ENCODE data around the gene PRPSAP2.
"Not testable (repeated sequence)": the region's sequence is repeated elsewhere in the genome, so short reads cannot be mapped to it uniquely, and the experiment has no call there.

PRPSAP2 gene

DNA sequence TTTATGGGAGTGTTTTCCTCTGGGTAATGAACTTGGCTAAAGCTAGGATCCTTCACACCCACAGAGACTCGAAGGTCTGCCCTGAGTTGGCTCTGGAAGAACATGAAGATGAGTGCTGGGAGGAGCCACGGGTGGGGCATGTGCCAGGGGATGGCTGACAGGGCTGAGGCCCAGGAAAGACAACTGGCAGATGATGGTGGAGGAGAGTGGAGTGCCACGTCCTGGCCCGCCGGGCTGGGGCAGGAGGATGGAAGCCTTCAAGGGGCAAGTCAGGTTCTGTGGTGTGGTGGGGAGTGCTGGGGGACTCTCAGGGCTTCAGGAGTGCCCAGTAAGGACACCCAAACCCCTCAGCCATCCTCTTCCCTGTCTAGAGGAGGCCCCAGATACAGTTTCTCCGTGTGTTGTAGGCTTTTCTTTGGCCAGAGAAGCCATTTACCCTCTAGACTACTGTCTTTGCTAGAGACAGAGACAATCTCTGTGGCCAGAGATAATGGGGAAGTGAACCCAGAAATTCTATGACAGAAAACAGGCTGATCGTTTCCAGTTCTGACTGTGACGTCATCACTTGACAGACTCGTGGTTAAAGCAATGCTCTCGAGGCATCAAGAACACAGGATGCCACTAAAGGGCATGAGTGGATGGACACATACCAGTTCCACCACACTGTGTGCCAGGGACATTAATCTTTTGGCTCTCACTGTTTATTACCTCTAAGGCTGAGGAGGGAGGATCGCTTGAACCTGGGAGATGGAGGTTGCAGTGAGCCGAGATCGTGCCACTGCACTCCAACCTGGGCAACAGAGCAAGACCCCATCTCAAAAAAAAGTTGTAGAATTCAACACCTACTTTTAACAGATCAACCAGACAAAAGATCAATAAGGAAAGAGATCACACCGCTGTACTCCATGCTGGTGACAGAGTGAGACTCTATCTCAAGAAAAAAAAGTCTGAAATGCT, 75.4 kb downstream of the PRPSAP2 start:
- DNase-seq (ENCODE audit: extremely low spot score, insufficient read length, low read depth): no peak
- FAIRE-seq: peak; percentile 29

DNA sequence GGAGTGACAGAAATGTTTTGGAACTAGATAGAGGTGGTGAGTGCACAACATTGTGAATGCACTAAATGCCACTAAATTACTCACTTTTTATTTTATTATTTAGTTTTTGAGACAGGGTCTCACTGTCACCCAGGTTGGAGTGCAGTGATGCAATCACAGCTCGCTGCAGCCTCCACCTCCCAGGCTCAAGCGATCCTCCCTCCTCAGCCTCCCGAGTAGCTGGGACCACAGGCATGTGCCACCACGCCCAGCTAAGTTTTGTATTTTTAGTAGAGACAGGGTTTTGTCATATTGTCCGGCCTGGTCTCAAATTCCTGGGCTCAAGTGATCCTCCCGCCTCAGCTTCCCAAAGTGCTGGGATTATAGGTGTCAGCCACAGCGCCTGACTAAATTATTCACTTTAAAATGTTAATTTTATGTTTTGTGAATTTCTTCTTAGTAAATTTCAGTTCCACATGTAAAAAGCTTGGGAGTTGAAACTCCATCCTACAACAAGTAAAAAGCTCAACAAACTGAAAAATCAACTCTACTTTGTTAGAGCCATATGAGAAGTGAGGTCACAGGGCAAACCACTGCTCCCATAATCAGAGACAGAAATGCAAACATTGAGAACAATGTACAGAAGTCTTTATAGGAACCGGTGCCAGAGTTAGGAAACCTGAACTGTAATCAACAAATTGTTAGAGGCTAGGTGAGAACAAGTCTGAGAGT, 80.2 kb downstream of the PRPSAP2 start:
- no peak for FAIRE-seq
- no peak for DNase-seq (ENCODE audit: extremely low spot score, insufficient read length, low read depth)

DNA sequence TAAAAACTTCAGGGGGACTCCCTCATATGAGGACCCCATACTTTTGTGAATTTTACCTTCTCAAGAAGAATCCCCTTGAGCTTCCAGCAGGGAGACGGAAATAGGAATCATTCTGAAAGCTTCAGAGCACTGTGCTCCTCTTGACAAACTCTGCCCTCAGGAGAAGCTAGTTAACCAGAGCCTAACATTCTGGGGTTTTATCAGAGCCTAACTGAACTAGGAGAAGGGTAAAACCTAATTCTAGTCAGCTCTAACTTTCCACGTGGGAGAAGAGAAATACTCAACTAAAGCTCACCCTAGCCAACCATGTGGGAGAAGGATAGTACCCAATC, 80.7 kb downstream of the PRPSAP2 start:
- no peak for DNase-seq (ENCODE audit: extremely low spot score, insufficient read length, low read depth)
- FAIRE-seq: no peak

DNA sequence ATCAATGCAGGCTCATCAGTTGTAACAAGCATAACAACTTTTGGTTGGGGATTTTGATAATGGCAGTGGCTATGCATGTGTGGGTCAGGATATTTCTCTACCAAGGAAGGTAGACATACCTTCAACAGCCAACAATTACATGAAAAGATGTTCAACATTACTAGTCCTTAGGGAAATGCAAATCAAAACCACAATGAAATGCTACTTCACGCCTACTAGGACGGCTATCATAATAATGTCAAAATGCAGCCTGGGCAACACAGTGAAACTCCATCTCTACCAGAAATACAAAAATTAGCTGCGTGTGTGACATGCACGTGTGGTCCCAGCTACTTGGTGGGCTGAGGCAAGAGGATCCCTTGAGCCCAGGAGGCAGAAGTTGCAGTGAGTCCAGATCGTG, 86.7 kb downstream of the PRPSAP2 start:
- no peak for DNase-seq (ENCODE audit: extremely low spot score, insufficient read length, low read depth)
- peak; percentile 5 for FAIRE-seq

DNA sequence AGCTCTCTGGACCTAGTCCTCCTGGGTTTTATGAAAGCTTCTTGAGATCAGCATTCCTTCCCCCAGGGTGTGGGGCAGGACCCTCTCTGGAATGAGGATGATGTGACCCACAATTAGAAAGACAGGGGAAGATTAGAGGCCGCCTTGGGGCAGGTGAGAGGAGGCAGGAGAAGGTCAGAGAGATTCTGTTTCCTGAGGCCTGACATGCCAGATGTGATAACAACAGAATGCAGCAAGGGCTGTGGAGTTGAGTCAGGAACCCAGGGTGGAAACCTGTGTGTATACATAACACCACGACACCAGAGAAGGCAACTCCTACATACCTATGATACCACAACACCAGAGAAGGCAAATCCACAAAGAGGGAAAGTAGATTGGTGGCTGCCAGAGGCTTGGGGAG, 88.6 kb downstream of the PRPSAP2 start:
- FAIRE-seq (no peak), DNase-seq (ENCODE audit: extremely low spot score, insufficient read length, low read depth) (no peak)

DNA sequence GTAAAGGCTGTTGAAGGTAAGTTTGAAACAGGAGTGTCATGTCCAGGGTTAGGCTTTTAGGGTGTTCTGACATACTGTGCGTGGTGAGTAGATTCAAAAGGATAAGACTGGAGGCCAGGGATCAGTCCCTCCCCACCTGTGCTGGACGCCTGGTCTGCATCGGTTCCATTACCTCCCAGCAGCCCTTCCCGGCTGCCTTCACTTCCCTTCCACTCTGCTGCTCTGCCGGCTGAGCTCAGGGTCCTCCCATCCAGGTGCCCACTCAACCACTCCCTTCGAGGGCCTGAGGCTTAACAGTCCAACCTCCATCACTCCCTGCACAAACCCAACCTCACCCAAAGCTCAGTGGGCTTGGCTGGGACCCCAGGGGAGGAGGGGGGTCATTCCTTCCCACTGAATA, 89.9 kb downstream of the PRPSAP2 start:
- FAIRE-seq: no peak

DNA sequence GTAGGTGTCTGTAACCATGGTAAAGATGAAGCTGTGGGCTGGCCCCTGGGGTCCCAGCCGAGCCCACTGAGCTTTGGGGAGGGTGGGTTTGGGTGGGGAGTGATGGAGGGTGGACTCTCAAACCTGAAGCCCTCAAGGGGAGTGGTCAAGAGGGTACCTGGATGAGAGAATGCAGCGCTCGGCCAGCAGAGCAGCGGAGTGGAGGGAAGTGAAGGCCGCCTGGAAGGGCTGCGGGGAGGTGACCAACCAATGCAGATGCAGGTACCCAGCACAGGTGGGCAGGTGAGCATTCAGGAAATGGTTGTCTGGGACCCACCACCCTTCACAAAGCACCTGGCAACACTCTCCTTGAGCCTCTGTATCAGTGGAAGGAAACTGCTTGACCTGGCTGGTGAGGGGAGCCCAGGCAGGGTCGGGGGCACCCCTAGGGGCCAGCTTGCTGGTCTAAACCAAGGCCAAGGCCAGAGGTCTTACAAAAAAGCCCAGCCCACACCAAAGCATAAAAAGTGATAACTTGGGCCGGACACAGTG, 90.6 kb downstream of the PRPSAP2 start:
- no peak for FAIRE-seq

More for the DNA sequence above, 89.9 kb downstream of the PRPSAP2 start:
- DNase-seq (ENCODE audit: extremely low spot score, insufficient read length, low read depth): no peak

DNA sequence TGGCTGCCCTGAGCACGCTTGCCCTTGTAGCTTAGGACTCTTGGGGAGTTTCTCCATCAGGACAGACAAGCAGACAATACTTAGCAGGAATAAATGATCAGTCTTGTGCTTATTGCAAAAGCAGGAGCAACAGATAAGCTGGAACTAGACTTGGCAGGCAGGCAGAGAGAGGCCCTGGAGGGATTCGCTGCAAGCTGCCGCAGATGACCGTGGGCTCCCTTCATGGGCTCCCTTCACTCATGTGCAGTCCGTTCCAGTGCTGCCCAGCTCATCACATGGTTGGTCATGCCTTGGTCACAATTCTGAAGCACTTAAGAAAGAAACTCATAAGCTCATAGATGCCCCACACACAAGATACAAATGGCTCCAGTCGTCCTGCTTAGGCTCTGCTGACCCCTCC, 91.6 kb downstream of the PRPSAP2 start:
- no peak for FAIRE-seq

More for the DNA sequence above, 90.6 kb downstream of the PRPSAP2 start:
- DNase-seq (ENCODE audit: extremely low spot score, insufficient read length, low read depth): no peak

DNA sequence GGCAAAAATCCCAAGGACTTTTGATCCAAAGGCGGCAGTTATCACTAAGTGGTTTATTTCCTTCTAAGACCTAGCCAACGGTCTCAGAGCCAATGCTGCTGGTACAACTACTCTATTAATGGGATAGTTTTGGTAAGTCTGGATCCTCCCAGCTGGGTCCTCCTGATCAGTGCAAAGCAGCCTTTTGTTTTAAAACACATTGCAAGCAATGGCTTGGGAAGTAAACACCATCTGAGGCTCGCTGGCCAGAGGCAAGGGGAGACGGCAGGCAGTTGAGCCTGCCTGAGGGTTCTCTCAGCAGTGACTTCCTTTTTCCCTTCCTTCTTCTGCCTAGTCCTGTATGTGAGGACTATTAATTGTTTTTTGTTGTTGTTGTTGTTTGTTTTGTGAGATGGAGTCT, 92.4 kb downstream of the PRPSAP2 start:
- FAIRE-seq: no peak
- no peak for DNase-seq (ENCODE audit: extremely low spot score, insufficient read length, low read depth)

More for the DNA sequence above, 91.6 kb downstream of the PRPSAP2 start:
- no peak for DNase-seq (ENCODE audit: extremely low spot score, insufficient read length, low read depth)

DNA sequence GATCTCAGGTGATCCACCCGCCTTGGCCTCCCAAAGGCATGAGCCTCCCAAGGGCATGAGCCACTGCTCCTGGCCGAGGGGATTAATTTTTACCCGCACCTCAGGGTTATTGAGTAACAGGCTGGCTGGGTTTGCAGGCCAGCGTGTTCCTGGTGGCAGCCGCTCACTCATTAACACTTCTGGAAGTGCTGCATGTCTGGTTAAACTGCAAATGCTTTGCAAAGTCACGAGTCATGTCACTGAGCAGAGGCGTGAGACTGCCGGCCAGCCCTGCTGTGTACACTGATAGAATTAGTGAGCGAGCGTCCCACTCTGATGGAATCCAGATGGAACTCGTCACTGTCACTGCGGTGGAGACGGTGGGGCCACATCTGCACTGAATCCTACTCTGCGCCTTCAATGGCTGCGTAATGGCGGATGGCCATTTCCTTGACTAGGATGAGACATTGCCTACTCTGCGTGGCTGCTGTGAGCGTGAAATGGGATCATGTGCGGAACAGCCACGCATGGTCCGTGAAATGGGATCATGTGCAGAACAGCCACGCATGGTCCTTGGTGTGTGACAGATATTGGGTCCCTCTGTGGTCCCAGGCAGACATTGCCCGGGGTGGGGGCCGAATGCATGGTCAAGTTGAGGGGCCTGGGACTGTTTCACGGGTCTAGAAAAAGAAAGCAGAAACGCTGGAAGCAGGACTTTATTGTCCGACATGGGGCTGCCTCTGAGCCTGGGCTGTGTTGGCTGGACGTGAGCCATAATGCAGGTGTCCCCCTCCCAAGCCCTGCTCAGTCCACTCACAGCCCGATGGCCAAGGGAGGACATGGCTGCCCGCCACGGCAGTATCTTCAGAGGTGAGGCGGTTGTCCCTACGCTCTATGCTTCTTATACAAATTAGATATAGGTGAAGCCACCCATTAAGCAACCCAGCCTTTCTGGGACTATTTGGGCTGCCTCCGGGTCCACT, 93.3 kb downstream of the PRPSAP2 start:
- DNase-seq (ENCODE audit: extremely low spot score, insufficient read length, low read depth) (no peak), FAIRE-seq (peak; percentile 68)

DNA sequence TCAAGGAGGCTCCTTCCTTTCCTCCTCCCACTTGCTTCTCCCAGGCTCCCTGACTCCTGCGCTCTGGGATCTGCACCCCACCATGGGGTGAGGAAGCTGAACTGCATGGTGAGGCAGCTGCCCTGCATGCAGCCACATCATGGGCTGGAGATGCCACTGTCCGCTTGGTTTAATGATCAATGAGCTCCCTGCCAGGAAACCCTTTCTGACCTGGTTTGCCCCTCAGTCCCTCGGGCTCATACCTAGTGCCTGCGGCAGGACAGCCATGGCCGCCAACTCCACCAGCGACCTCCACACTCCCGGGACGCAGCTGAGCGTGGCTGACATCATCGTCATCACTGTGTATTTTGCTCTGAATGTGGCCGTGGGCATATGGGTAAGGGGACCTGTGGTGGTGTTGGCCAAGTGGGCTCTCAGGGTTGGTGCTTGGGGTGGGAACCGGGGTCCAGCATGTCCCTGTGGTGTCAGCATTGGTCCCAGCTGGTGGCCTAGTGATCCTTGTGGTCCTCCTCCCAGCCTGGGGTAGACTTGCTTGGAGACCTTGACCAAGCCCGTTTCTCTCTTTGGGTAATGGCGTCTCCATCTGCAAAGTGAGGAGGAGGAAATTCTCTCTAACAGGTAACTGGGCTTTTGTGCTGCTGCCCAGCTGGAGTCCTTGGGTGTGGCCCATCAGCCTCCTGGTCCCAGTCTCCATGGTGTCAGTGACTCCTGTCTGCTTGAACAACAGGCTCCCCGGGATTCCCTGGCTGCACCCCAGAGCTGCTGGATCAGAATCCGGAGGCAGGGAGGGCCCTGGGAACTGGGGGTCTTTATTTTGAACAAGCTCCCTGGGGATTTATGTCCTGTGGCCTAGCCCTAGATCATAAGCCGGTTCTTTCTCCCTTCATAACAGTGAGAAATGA, 94.3 kb downstream of the PRPSAP2 start, which contains the start of gene SLC5A10:
Gene SLC5A10 (plus strand): TSS at position 225 of the 902 bp plus-strand sequence. CDS start 41 bp downstream, at position 266.
- FAIRE-seq: no peak
- DNase-seq (ENCODE audit: extremely low spot score, insufficient read length, low read depth): no peak

DNA sequence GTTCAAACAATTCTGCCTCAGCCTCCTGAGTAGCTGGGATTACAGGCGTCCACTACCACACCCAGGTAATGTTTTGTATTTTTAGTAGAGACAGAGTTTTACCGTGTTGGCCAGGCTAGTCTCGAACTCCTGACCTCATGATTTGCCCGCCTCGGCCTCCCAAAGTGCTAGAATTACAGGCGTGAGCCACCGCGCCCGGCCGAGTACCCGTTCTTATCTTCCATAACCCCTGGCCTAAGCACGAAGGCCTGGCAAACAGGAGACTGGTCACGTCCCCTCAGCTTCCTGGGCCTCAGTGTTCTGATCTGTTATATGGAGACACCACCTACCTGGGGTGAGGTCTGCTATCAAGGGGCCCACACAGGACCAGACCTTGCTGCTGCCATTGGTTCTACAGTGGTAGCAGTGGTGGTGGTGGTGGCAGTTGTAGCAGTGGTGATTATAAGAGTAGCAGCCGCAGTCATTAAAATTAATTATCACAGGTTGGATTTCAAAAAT, 95.3 kb downstream of the PRPSAP2 start:
- FAIRE-seq (no peak), DNase-seq (ENCODE audit: extremely low spot score, insufficient read length, low read depth) (no peak)

DNA sequence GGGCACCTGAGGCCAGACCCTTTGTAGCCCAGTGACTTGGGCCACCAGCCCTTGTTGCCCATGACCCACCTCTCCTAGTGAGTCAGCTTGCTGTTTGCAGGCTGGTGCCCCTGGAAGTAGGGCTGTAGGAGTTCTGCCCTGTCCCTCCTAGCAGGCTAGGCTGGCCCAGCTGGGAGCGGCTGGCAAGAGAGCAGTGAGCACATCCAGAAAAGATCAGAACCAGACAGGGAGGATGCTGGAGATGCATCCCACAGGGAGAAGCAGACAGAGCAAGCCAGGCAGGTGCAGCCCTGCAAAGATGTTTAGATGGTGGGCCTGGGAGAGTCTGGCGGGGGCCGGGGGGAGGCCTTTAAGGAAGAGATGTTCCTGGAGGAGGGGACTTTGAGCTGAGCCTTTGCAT, 96.4 kb downstream of the PRPSAP2 start:
- DNase-seq (ENCODE audit: extremely low spot score, insufficient read length, low read depth) (no peak), FAIRE-seq (no peak)

DNA sequence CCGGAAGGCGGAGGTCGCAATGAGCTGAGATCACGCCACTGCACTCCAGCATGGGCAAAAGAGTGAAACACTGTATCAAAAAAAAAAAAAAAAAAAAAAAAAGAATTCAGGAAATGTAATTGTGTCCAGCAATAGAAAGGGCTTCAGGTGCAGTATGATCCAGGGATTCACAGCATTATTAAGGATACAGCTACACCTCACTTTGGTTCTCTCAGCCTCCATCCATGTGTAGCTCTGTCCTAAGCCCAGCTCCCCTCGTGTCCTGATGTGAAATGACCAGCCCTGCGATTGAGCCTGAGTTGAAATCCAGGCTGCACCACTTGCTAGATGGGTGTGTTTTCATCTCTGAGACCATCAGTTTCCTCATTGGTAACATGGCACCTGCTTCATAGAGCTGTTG, 97.1 kb downstream of the PRPSAP2 start:
- no peak for FAIRE-seq
- no peak for DNase-seq (ENCODE audit: extremely low spot score, insufficient read length, low read depth)

DNA sequence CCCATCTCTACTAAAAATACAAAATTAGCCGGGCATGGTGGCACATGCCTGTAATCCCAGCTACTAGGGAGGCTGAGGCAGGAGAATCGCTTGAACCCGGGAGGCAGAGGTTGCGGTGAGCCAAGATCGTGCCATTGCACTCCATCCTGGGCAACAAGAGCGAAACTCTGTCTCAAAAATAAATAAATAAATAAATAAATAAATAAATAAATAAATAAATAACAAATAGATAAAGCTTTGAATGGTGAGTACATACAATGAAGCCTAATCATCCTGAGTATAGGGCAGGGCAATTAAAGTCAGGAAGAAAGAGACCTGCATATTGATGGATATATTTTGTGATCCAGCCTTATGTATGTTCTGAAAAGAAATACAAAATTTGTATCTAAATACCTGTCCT, 98.1 kb downstream of the PRPSAP2 start:
- DNase-seq (ENCODE audit: extremely low spot score, insufficient read length, low read depth); FAIRE-seq: not testable (repeated sequence)

DNA sequence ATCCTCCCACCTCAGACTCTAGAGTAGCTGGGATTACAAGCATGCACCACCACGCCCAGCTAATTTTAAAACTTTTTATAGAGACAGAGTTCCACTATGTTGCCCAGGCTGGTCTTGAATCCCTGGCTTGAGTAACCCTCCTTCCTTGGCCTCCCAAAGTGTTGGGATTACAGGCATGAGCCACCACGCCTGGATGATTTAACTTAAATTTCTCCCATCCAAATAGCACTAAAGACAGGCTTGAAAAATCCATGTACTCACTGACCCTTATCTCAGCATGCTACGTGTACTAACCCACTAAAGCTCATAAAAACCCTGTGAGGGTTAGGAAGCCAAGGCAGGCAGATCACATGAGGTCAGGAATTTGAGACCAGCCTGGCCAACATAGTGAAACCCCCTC, 98.7 kb downstream of the PRPSAP2 start:
- no peak for DNase-seq (ENCODE audit: extremely low spot score, insufficient read length, low read depth)

DNA sequence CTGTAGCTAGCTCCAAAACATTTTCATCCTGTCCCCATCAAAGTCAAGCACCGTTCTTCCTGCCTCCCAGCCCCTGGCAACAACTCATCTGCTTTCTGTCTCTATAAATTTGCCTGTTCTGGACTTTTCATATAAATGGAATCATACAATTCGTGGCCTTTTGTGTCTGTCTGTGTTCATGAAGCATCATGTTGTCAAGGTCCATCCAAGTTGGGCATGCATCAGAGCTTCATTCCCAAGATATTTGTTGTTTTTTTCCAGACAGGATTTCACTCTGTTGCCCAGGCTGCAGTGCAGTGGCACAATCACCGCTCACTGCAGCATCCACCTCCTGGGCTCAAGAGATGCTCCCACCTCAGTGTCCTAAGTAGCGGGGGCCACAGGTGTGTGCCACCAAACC, 99.9 kb downstream of the PRPSAP2 start:
- DNase-seq (ENCODE audit: extremely low spot score, insufficient read length, low read depth) (no peak), FAIRE-seq (no peak)

More for the DNA sequence above, 98.7 kb downstream of the PRPSAP2 start:
- no peak for FAIRE-seq

DNA sequence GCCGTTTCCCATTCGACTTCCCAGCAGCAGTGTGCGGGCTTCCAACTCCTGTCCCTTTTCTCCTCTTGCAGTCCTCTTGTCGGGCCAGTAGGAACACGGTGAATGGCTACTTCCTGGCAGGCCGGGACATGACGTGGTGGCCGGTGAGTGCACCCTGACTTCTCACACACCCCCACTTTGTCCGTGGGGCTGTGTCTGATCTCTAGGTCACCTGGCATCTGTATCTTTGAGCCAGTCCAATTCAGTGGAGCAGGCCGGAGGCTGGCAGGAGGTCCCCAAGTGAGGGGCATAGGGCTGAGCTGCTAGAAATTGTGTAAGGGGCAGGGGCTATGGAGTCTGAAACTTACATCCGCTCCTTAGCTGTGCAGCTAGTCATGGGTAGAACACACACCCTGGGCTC, 100.7 kb downstream of the PRPSAP2 start:
- no peak for DNase-seq (ENCODE audit: extremely low spot score, insufficient read length, low read depth)
- no peak for FAIRE-seq

All from GM18507 (cell line).